Prostate gland (tissue), 2 donors: ENCODE measurements around the gene TMEM222.

Source experiments
- CTCF ChIP-seq, 4 experiments: fragments of 200-600 bp in 2 of 4; fragments of 450-650 bp in 2 of 4; sonication (generic) in 2 of 4; IDR thresholded peaks; 1 replicate in 3 of 4; 2 replicates in 1 of 4; pipeline ENCODE4 v1.5.1; 2016 to 2019; ENCODE audit warnings: antibody characterized with exemption in 4 of 4, mild to moderate bottlenecking in 2 of 4, moderate library complexity in 2 of 4
- POLR2A ChIP-seq: fragments of 450-650 bp; IDR thresholded peaks from one replicate; pipeline ENCODE4 v1.6.1; 2016; ENCODE audit warnings: antibody characterized with exemption, mild to moderate bottlenecking
- POLR2AphosphoS5 ChIP-seq: sonication (generic); formaldehyde crosslinking; IDR thresholded peaks from one replicate; pipeline ENCODE4 v1.6.1; 2017; ENCODE audit warnings: antibody characterized with exemption

GRCh38 chr1:27357281-27358037, 35.5 kb downstream of the TMEM222 start:
- peak; percentile 97 to 99 (median 98) for TF ChIP-seq CTCF (IDR thresholded peaks at IDR 0.05)
- peak; percentile 77 for TF ChIP-seq POLR2AphosphoS5
- no peak for TF ChIP-seq POLR2A
